T-helper 2 cell (primary cell): ENCODE data around the gene TRIM7.
A peak's percentile ranks its signal among the peaks of the same experiment; 100 is the strongest.
"Not testable (repeated sequence)": the region's sequence is repeated elsewhere in the genome, so short reads cannot be mapped to it uniquely, and the experiment has no call there.

Source experiments
- DNase-seq, 5 experiments: peaks; one replicate each; pipeline versions ENCODE4 v3.0.0 to v3.0.0-alpha.2; 2012 to 2022

The TRIM7 gene

GRCh38 chr5:181233088-181233800 is 28.2 kb upstream of the TRIM7 start:
- no peak for DNase-seq

GRCh38 chr5:181232593-181232992 is 27.6 kb upstream of the TRIM7 start:
- DNase-seq = no peak

- no peak for DNase-seq
Measured at GRCh38 chr5:181231432-181231831, 26.4 kb upstream of the TRIM7 start.

GRCh38 chr5:181230551-181230950 is 25.6 kb upstream of the TRIM7 start:
- DNase-seq = no peak

- DNase-seq = no peak
Measured at GRCh38 chr5:181229996-181230395, 25.0 kb upstream of the TRIM7 start.

GRCh38 chr5:181224390-181225229 is 19.6 kb upstream of the TRIM7 start:
- DNase-seq = peak in 2 of 5 experiments; percentile 43 to 56

- DNase-seq = peak in 4 of 5 experiments; percentile 30 to 77 (median 50)
Measured at GRCh38 chr5:181223729-181224389, 18.9 kb upstream of the TRIM7 start.

- peak; percentile 93 to 99 (median 95) for DNase-seq
Measured at GRCh38 chr5:181223058-181223728, 18.2 kb upstream of the TRIM7 start, which contains the start of gene TRIM41. Gene TRIM41, plus strand, starts transcription at chr5:181223281. Its CDS starts 719 bp downstream, at chr5:181224000.

- DNase-seq = no peak
Measured at GRCh38 chr5:181222630-181223057, 17.6 kb upstream of the TRIM7 start.

GRCh38 chr5:181221792-181222629 is 17.0 kb upstream of the TRIM7 start:
- peak; percentile 91 to 96 (median 92) for DNase-seq

GRCh38 chr5:181221105-181221791 is 16.3 kb upstream of the TRIM7 start:
- peak in 3 of 5 experiments; percentile 51 to 91 (median 86) for DNase-seq

- DNase-seq = no peak
Measured at GRCh38 chr5:181220178-181220515, 15.2 kb upstream of the TRIM7 start.

- DNase-seq = no peak
Measured at GRCh38 chr5:181219262-181220177, 14.5 kb upstream of the TRIM7 start.

GRCh38 chr5:181218795-181219124 is 13.8 kb upstream of the TRIM7 start:
- no peak for DNase-seq

- DNase-seq = peak in 1 of 5 experiments; percentile 63
Measured at GRCh38 chr5:181217803-181218062, 12.7 kb upstream of the TRIM7 start.

- peak in 4 of 5 experiments; percentile 47 to 79 (median 66) for DNase-seq
Measured at GRCh38 chr5:181217111-181217802, 12.3 kb upstream of the TRIM7 start.

GRCh38 chr5:181215997-181216989 is 11.3 kb upstream of the TRIM7 start:
- peak in 1 of 5 experiments; percentile 83 for DNase-seq

GRCh38 chr5:181214249-181214648 is 9.3 kb upstream of the TRIM7 start:
- not testable (repeated sequence) for DNase-seq
